ENCODE data around the gene SUPT5H. TPM values are rescaled to one million over a fixed set of nuclear protein-coding genes. Genes with fewer than 3 reads are reported as not detected.

The SUPT5H gene
- total and polyA plus RNA-seq, 2 of the 13 experiments (the other 11 are each of a cell fraction or from before 2014, with no cell fraction given) = 48.2 to 51.7 TPM

- DNase-seq (ENCODE audit: low spot score) (no peak), ATAC-seq (no peak), FAIRE-seq (no peak)
- POLR2A ChIA-PET = no interaction called here
- peaks cover 9 to 23% of the 10 kb centered on the region in 2 experiments for H3K36me3 ChIP-seq (replicated peaks in 1 of 2; ENCODE audit: control insufficient read depth in 1 of 2, insufficient read depth in 2 of 2, low read length in 2 of 2)
- H3K9me3 ChIP-seq (ENCODE audit: low read length) = no peaks in the 10 kb centered on the region
- WGBS (ENCODE audit: low lambda C conversion rate) = 97% methylated on average over 6 of the region's 6 CpGs
- in situ Hi-C loops (cut with HindIII; ENCODE audit: extremely low pct_ligation_motif_present, low pct_unique_long_range_greater_than_20kb) = no loop called here
- no peak overlapping the region for H3K9ac ChIP-seq (ENCODE audit: insufficient read depth, low read depth, low read length)
- no peaks in the 10 kb centered on the region for H4K20me1 ChIP-seq (ENCODE audit: insufficient read depth, low read length)
- H3K79me2 ChIP-seq (ENCODE audit: insufficient read depth, low read length) = no peaks in the 10 kb centered on the region
- peaks cover 0 to 4% of the 10 kb centered on the region in 2 experiments; a peak in 2 of 5 replicates for H3K27me3 ChIP-seq (ENCODE audit: control insufficient read depth in 1 of 2, insufficient read depth in 2 of 2, low read length in 2 of 2)
- H2AFZ ChIP-seq (ENCODE audit: low read length) = no peak overlapping the region
- intact Hi-C loops (cut with micrococcal nuclease; ENCODE audit: unreplicated experiment) = no loop called here
- no peak for TF ChIP-seq FOXA3 (CRISPR knock-in tag; IDR thresholded peaks at IDR 0.05)
- TF ChIP-seq, protein P1, sequence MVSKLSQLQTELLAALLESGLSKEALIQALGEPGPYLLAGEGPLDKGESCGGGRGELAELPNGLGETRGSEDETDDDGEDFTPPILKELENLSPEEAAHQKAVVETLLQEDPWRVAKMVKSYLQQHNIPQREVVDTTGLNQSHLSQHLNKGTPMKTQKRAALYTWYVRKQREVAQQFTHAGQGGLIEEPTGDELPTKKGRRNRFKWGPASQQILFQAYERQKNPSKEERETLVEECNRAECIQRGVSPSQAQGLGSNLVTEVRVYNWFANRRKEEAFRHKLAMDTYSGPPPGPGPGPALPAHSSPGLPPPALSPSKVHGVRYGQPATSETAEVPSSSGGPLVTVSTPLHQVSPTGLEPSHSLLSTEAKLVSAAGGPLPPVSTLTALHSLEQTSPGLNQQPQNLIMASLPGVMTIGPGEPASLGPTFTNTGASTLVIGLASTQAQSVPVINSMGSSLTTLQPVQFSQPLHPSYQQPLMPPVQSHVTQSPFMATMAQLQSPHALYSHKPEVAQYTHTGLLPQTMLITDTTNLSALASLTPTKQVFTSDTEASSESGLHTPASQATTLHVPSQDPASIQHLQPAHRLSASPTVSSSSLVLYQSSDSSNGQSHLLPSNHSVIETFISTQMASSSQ (IDR thresholded peaks at IDR 0.05; ENCODE audit: low read depth) = no peak
- TF ChIP-seq, protein P1 (CRISPR knock-in tag; IDR thresholded peaks at IDR 0.05; ENCODE audit: borderline replicate concordance) = no peak
- peak; percentile 38 for TF ChIP-seq RBM22 (optimal IDR thresholded peaks at IDR 0.05; ENCODE audit: low read length)
- 0 out of 2 replicates have a peak, but pooled peaks have one; percentile 50 for TF ChIP-seq ZNF629 (CRISPR knock-in tag; conservative IDR thresholded peaks at IDR 0.05)
- TF ChIP-seq NCOA5 (CRISPR knock-in tag; IDR thresholded peaks at IDR 0.05) = no peak
- no peak overlapping the region for H3K4me2 ChIP-seq (ENCODE audit: low read depth, low read length)
- BruUV-seq (replicated peaks) = no TSS peak
- H3K27ac ChIP-seq (ENCODE audit: extremely low read length, insufficient read depth, low read length) = no peak overlapping the region
- CTCF ChIA-PET (ENCODE audit: low intra/inter-chr PET ratio, low total read pairs) = no interaction called here
- 0 out of 2 replicates have a peak, but pooled peaks cover under 1% of the 10 kb centered on the region for H3K4me1 ChIP-seq (ENCODE audit: insufficient read depth, low read length)
- no peak overlapping the region for H3K4me3 ChIP-seq (replicated peaks in 1 of 3; ENCODE audit: insufficient read depth in 1 of 3, low read depth in 2 of 3, low read length in 3 of 3)
Measured at GRCh38 chr19:39492225-39492624, 46.8 kb downstream of the SUPT5H start.
